Ishikawa (cell line): Measurements from ENCODE around the gene LIMD2.

Experiments
- EGR1 ChIP-seq: IDR thresholded peaks from 2 replicates; pipeline ENCODE4 v1.6.1; 2012
- RAD21 ChIP-seq: IDR thresholded peaks from 2 replicates; pipeline ENCODE4 v1.6.1; 2012; ENCODE audit warnings: low read depth
- TAF1 ChIP-seq: IDR thresholded peaks from 2 replicates; pipeline ENCODE4 v1.6.1; 2012; ENCODE audit warnings: low read depth, mild to moderate bottlenecking
- TF ChIP-seq, protein P1 (sequence below): IDR thresholded peaks from 2 replicates; pipeline ENCODE4 v1.6.1; 2012; ENCODE audit warnings: low read depth, mild to moderate bottlenecking

DNA sequence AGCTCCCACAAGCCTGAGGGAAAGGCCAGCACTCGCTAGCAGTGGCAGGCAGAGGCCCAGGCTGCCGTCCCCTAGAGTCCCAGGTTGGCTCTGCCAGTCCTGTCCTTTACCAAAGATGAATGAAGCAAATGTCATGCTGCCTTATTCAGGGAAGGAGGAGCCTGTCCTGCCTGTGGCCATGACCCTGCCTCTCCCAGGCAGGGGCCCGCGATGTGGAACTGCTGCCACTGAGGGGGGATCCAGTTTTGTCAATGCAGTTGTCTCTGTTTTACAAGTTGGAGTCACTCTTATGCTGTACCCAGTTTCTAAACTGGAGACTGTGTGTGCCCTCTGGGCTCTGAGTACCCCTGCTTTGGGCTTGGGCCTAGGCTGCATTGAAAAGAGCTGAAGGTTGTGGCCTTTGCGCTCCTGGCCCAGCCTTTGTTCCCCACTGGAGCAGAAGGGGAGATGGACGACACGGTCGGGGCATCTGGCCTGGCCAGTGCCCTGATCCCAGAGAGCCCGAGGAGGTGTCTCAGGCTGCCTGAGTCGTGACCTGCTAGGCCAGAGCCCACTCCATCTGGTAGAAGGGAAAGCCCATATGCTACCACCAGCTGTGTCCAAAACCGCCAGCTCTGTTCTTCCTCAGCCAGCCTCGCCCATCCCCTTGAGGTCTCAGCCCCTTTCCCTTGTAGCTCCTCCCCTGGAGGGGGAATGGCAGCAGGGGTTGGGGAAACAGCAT is 5.5 kb downstream of the LIMD2 start:
- TF ChIP-seq EGR1 (no peak), RAD21 (no peak), TAF1 (no peak)
- TF ChIP-seq, protein P1, sequence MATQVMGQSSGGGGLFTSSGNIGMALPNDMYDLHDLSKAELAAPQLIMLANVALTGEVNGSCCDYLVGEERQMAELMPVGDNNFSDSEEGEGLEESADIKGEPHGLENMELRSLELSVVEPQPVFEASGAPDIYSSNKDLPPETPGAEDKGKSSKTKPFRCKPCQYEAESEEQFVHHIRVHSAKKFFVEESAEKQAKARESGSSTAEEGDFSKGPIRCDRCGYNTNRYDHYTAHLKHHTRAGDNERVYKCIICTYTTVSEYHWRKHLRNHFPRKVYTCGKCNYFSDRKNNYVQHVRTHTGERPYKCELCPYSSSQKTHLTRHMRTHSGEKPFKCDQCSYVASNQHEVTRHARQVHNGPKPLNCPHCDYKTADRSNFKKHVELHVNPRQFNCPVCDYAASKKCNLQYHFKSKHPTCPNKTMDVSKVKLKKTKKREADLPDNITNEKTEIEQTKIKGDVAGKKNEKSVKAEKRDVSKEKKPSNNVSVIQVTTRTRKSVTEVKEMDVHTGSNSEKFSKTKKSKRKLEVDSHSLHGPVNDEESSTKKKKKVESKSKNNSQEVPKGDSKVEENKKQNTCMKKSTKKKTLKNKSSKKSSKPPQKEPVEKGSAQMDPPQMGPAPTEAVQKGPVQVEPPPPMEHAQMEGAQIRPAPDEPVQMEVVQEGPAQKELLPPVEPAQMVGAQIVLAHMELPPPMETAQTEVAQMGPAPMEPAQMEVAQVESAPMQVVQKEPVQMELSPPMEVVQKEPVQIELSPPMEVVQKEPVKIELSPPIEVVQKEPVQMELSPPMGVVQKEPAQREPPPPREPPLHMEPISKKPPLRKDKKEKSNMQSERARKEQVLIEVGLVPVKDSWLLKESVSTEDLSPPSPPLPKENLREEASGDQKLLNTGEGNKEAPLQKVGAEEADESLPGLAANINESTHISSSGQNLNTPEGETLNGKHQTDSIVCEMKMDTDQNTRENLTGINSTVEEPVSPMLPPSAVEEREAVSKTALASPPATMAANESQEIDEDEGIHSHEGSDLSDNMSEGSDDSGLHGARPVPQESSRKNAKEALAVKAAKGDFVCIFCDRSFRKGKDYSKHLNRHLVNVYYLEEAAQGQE, result no peak
